ENCODE measurements around the gene EFCAB11. TPM values are rescaled to one million over a fixed set of nuclear protein-coding genes. Genes with fewer than 3 reads are reported as not detected.
A peak's percentile ranks its signal among the peaks of the same experiment; 100 is the strongest.

EFCAB11 gene
- total RNA-seq, 2 experiments from 2014 or later: 7.0 to 9.5 TPM

DNA sequence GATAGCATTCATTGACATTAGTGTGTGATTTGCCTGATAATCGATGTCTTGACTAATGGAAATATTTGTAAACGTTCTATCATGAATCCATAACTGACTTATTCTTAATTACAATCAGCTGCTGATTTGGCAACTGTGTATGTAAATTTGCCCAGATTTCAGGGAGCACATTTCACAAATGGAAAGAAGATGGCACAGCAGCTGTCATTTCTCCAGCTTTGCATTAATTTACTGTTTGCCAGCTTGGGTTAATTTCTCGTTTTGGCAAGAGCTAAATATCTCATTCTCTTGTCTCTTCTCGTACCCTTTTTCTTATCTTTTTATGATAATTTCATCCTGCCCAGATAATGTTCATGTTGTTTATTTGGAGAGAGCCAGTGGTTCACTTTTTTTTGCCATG is 24.1 kb upstream of the EFCAB11 start:
- CTCF ChIA-PET: interaction anchor here (0.6 to 3.3 kb wide), 2 partner anchors 39 to 334 kb away, joined by 4 to 16 read pairs; no protein-coding TSS in a partner anchor
- H3K27ac Mint-ChIP-seq: no peak overlapping the region
- intact Hi-C loops (cut with micrococcal nuclease): no loop called here

DNA sequence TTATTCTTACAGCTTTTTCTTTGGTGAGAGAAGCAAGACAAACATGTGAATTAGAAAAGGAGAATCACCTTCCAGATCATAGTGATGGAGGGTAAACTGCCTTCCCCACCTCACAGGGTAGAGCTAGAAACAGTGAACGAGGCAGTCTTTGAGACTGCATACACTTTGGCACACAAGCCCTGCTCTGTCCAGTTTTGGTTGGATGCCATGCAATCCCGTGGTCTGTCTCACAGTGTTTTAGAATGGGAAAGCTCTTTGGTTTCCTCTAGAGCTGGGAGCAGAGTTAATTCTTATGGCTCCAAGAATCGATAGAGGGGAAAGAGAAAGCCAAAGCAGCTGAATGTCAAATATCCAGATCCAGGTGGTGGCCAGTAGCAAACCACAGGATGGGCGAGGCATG is 23.1 kb upstream of the EFCAB11 start:
- no peaks in the 10 kb centered on the region for H3K4me1 Mint-ChIP-seq (ENCODE audit: low read depth)
- intact Hi-C loops (cut with micrococcal nuclease): no loop called here
- CTCF ChIA-PET: interaction anchor here (0.6 to 3.3 kb wide), 4 partner anchors 9 to 851 kb away, joined by 3 to 16 read pairs (median 4); no protein-coding TSS in a partner anchor
- no peaks in the 10 kb centered on the region for H3K27me3 Mint-ChIP-seq (ENCODE audit: low read depth)
- peaks cover 45% of the 10 kb centered on the region for H3K36me3 Mint-ChIP-seq (ENCODE audit: low read depth)
- H3K27ac Mint-ChIP-seq: no peak overlapping the region
- H3K9me3 Mint-ChIP-seq: no peaks in the 10 kb centered on the region
- no peak for DNase-seq
- no peak overlapping the region for H3K4me3 Mint-ChIP-seq

More for the DNA sequence above, 24.1 kb upstream of the EFCAB11 start:
- H3K4me3 Mint-ChIP-seq: no peak overlapping the region
- no peak for DNase-seq
- H3K36me3 Mint-ChIP-seq (ENCODE audit: low read depth): peaks cover 45% of the 10 kb centered on the region
- no peaks in the 10 kb centered on the region for H3K9me3 Mint-ChIP-seq
- no peaks in the 10 kb centered on the region for H3K27me3 Mint-ChIP-seq (ENCODE audit: low read depth)
- H3K4me1 Mint-ChIP-seq (ENCODE audit: low read depth): no peaks in the 10 kb centered on the region

DNA sequence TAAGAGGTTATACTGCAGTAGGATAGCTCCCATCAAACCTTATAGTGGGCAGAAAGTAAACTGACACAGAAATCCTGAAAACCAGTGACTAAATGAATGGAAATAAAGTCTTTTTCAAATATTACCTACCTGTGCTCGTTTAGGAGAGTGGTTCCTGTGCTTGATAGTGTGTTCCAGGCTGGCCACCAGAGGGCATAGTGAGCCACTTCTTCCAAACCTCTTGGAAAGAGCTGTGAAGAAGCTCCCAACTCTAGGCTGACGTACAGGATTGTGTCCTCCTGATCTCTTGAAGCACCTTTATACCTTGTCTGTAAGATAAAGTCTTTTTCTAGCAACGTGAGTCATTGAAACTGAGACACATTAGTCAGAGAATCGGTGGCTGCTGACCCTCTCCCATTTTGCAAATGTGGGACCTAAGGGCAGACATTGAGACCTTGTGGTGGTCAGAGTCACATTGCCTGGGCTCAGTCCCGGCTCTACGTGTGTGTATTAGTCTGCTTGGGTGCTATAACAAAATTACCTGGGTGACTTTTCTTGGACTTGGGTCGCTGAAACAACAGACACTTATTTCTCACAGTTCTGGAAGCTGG is 18.8 kb upstream of the EFCAB11 start:
- intact Hi-C loops (cut with micrococcal nuclease): loop anchor here (1.0 to 2.0 kb wide), 3 partner anchors 35 to 262 kb away; partner anchors contain the start of gene KCNK13
- no peak overlapping the region for H3K4me3 Mint-ChIP-seq
- CTCF ChIA-PET: interaction anchor here (0.6 to 3.8 kb wide), 26 partner anchors 9 to 933 kb away, joined by 3 to 36 read pairs (median 4); partner anchors contain the start of genes KCNK13 and TDP1
- H3K36me3 Mint-ChIP-seq (ENCODE audit: low read depth): peaks cover 55% of the 10 kb centered on the region
- peak; percentile 70 for DNase-seq
- no peaks in the 10 kb centered on the region for H3K9me3 Mint-ChIP-seq
- no peak overlapping the region for H3K27ac Mint-ChIP-seq
- no peaks in the 10 kb centered on the region for H3K27me3 Mint-ChIP-seq (ENCODE audit: low read depth)
- no peaks in the 10 kb centered on the region for H3K4me1 Mint-ChIP-seq (ENCODE audit: low read depth)

DNA sequence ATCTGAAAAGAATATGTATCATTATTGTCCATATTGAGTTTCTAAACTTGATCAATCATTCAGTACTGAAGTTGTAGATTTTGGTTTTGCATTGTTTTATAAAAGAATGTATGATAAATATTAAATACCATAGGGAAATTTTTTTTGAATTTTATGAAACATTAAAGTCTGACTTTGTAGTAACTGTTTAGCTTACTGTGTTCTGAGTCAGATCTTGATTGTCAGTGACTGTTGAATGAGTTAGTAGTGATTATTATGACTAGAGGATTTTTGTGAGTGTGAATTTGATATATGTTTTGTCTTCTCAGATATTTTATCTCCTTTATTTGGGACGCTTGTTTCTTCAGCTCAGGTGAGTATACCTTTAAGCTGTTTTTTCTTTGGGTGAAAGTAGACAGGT is 11.3 kb upstream of the EFCAB11 start:
- DNase-seq: no peak
- intact Hi-C loops (cut with micrococcal nuclease): no loop called here
- no peaks in the 10 kb centered on the region for H3K27me3 Mint-ChIP-seq (ENCODE audit: low read depth)
- H3K4me1 Mint-ChIP-seq (ENCODE audit: low read depth): peaks cover 40% of the 10 kb centered on the region
- peaks cover 62% of the 10 kb centered on the region for H3K36me3 Mint-ChIP-seq (ENCODE audit: low read depth)
- H3K9me3 Mint-ChIP-seq: no peaks in the 10 kb centered on the region
- CTCF ChIA-PET: interaction anchor here (1.2 to 2.9 kb wide), 3 partner anchors 27 to 270 kb away, joined by 3 to 9 read pairs (median 4); no protein-coding TSS in a partner anchor
- H3K4me3 Mint-ChIP-seq: no peak overlapping the region
- H3K27ac Mint-ChIP-seq: no peak overlapping the region

DNA sequence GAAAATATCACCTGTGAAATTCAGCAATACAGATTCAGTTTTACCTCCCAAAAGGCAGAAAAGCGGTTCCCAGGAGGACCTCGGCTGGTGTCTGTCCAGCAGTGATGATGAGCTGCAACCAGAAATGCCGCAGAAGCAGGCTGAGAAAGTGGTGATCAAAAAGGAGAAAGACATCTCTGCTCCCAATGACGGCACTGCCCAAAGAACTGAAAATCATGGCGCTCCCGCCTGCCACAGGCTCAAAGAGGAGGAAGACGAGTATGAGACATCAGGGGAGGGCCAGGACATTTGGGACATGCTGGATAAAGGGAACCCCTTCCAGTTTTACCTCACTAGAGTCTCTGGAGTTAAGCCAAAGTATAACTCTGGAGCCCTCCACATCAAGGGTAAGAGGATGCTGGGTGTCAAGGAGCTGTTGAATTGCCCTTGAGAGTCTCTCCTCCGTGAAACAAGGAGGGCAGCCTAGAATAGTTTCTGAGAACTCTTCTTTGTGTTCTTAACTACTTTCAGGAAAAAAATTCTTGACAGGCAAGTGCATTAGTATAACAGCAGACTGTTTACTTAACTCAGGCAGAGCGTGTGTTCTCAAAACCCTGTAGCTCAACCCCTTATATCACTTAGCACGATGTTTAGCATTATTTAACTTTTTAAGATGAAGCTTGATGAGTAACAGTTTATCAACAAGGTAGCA is 8.9 kb upstream of the EFCAB11 start:
- no peak overlapping the region for H3K4me3 Mint-ChIP-seq
- peaks cover 63% of the 10 kb centered on the region for H3K4me1 Mint-ChIP-seq (ENCODE audit: low read depth)
- intact Hi-C loops (cut with micrococcal nuclease): no loop called here
- H3K27me3 Mint-ChIP-seq (ENCODE audit: low read depth): no peaks in the 10 kb centered on the region
- H3K9me3 Mint-ChIP-seq: no peaks in the 10 kb centered on the region
- DNase-seq: no peak
- H3K36me3 Mint-ChIP-seq (ENCODE audit: low read depth): peaks cover 63% of the 10 kb centered on the region
- CTCF ChIA-PET: interaction anchor here (0.6 to 5.7 kb wide), 3 partner anchors 9 to 525 kb away, joined by 4 to 36 read pairs (median 9); no protein-coding TSS in a partner anchor
- no peak overlapping the region for H3K27ac Mint-ChIP-seq

DNA sequence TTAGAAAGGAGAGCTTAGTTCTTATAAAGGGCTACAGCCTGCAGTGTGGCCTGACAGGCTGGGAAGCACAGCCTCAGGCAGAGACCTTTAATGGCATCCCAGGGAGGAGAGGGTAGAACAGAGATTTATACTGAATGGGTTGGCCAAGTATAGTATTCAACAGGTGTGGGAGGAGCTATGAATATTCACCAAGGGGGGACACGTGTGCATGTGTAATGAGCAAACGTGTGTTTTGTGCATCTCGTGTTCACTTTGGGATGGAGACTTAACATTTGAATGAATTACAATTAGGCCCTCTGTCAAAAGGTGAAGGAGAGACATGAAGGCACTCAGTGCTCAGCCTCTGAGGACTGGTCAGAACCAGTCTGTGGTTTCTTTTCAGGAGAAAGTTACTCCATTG is 6.4 kb upstream of the EFCAB11 start:
- intact Hi-C loops (cut with micrococcal nuclease): loop anchor here (2.0 kb wide), 1 partner anchor 530 kb away; no protein-coding TSS in a partner anchor
- Mint-ChIP-seq H3K27ac (peak overlapping the region; percentile 30), H3K36me3 (ENCODE audit: low read depth) (peaks cover 71% of the 10 kb centered on the region), H3K4me3 (no peak overlapping the region), H3K4me1 (ENCODE audit: low read depth) (peaks cover 79% of the 10 kb centered on the region), H3K27me3 (ENCODE audit: low read depth) (no peaks in the 10 kb centered on the region), H3K9me3 (peaks cover 7% of the 10 kb centered on the region)
- CTCF ChIA-PET: interaction anchor here (1.9 to 9.6 kb wide), 3 partner anchors 9 to 21 kb away, joined by 5 to 70 read pairs (median 36); no protein-coding TSS in a partner anchor
- DNase-seq: no peak

DNA sequence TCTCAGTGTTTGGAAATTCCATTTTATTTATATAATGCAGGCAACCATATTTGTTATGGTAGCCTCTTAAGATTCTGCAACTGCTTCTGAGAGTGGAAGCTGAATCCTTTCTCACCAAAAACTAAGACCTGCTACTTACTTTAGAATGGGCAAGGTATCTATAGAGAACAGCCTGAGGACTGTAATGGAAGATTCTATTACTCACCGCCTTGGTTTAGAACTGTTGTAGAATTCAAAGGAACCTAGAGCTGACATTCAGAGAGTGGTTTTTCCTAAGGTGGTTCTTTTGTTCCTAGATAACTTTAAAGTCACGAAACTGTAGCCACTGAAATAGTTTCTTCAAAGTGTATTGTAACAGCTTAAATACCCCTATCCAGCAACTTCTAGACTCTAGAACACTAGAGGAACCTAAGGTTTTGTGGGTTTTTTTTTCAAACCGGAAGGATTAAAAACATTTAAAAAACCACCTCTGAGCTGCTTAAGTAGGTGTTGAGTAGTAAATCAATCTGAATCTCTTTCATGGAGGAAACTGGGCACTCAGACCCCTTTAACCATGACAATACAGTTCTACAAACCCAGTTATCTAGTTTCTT is 5.4 kb upstream of the EFCAB11 start:
- H3K4me3 Mint-ChIP-seq: peak overlapping the region; percentile 36
- peak overlapping the region; percentile 76 for H3K27ac Mint-ChIP-seq
- H3K4me1 Mint-ChIP-seq (ENCODE audit: low read depth): peaks cover 74% of the 10 kb centered on the region
- no peak for DNase-seq
- CTCF ChIA-PET: interaction anchor here (0.6 to 9.6 kb wide), 4 partner anchors 10 to 829 kb away, joined by 5 to 70 read pairs (median 20); no protein-coding TSS in a partner anchor
- H3K27me3 Mint-ChIP-seq (ENCODE audit: low read depth): no peaks in the 10 kb centered on the region
- H3K36me3 Mint-ChIP-seq (ENCODE audit: low read depth): peaks cover 65% of the 10 kb centered on the region
- intact Hi-C loops (cut with micrococcal nuclease): loop anchor here (2.0 to 10.0 kb wide), 6 partner anchors 529 to 1555 kb away; partner anchors contain the start of genes CCDC88C, GPR68, PPP4R3A and RPS6KA5
- H3K9me3 Mint-ChIP-seq: peaks cover 7% of the 10 kb centered on the region

DNA sequence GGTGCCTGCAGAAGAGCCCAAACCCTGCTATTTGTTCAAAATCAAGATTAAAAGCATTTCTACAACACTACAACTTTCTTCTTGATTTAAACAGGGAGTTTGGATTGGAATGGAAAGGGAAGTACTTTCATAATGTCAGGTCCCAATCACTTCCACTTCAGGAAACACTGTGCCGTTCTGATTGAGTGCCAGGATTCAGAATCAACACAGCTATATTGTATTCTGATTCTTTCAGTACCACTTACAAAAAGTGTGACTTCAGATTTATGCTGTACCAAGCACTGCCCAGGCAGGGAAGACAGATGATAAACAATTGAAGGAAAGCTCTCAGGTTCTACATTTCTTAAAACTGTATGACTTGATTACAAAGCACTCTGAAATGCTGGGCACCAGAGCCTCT is 4.4 kb upstream of the EFCAB11 start:
- Mint-ChIP-seq H3K27me3 (ENCODE audit: low read depth) (no peaks in the 10 kb centered on the region), H3K4me3 (no peak overlapping the region), H3K27ac (peak overlapping the region; percentile 31), H3K9me3 (peaks cover 7% of the 10 kb centered on the region), H3K4me1 (ENCODE audit: low read depth) (peaks cover 70% of the 10 kb centered on the region), H3K36me3 (ENCODE audit: low read depth) (peaks cover 58% of the 10 kb centered on the region)
- intact Hi-C loops (cut with micrococcal nuclease): loop anchor here (10.0 kb wide), 5 partner anchors 716 to 1556 kb away; partner anchors contain the start of genes CCDC88C, GPR68, PPP4R3A and RPS6KA5
- CTCF ChIA-PET: interaction anchor here (5.7 to 9.6 kb wide), 2 partner anchors 14 to 19 kb away, joined by 36 to 70 read pairs; no protein-coding TSS in a partner anchor
- DNase-seq: no peak

DNA sequence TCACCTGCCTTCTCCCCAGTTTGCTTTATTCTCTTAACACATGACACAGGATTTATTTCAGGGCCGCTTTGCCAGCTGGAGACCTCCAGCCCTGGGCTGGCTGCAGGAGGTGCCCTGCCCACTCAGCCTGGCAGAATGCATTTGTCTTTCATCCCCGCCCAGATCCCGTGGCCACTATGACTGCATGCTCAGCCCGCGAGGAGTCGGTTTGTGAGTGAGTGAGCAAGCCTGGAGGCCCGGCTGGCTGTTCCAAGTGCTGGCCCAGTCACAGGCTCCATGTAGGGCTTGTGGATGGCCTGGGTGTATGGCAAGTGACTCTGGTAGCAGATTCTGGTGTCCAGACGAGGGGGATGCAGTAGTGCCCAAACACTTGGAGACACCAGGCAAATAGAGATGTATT is 3.3 kb upstream of the EFCAB11 start:
- intact Hi-C loops (cut with micrococcal nuclease): loop anchor here (2.0 to 10.0 kb wide), 9 partner anchors 277 to 1953 kb away; partner anchors contain the start of genes CCDC88C, GPR65, GPR68 and PPP4R3A
- Mint-ChIP-seq H3K36me3 (ENCODE audit: low read depth) (peaks cover 47% of the 10 kb centered on the region), H3K9me3 (peaks cover 7% of the 10 kb centered on the region), H3K27me3 (ENCODE audit: low read depth) (no peaks in the 10 kb centered on the region), H3K4me3 (peak overlapping the region; percentile 18), H3K4me1 (ENCODE audit: low read depth) (peaks cover 64% of the 10 kb centered on the region), H3K27ac (peak overlapping the region; percentile 96)
- no peak for DNase-seq
- CTCF ChIA-PET: interaction anchor here (3.5 to 9.6 kb wide), 2 partner anchors 15 to 18 kb away, joined by 15 to 70 read pairs; no protein-coding TSS in a partner anchor

DNA sequence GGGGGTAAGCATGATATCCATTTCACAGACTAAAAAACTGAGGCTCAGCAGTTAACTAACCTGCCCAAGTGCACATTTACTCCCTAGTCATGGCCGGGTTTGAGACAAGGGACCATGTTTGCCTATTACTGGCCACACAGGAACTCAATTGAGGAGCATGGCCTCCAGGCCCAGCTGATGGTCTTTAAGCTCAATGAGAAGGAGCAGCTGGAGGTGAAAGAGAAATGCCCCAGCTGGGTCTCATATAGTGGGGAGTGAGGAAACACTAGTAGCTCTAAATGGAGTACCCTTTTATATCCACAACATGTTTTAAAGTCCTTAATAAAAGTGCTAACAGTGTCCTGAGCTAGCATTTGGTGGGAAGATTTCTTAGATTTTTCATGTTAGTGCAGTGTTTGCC is 2.8 kb upstream of the EFCAB11 start:
- Mint-ChIP-seq H3K36me3 (ENCODE audit: low read depth) (peaks cover 44% of the 10 kb centered on the region), H3K9me3 (peaks cover 7% of the 10 kb centered on the region), H3K27ac (peak overlapping the region; percentile 96), H3K4me1 (ENCODE audit: low read depth) (peaks cover 62% of the 10 kb centered on the region), H3K4me3 (peak overlapping the region; percentile 94), H3K27me3 (ENCODE audit: low read depth) (no peaks in the 10 kb centered on the region)
- DNase-seq: no peak
- intact Hi-C loops (cut with micrococcal nuclease): loop anchor here (2.0 to 10.0 kb wide), 9 partner anchors 277 to 1953 kb away; partner anchors contain the start of genes CCDC88C, GPR65, GPR68 and PPP4R3A
- CTCF ChIA-PET: interaction anchor here (3.5 to 9.6 kb wide), 2 partner anchors 16 to 18 kb away, joined by 15 to 70 read pairs; no protein-coding TSS in a partner anchor

DNA sequence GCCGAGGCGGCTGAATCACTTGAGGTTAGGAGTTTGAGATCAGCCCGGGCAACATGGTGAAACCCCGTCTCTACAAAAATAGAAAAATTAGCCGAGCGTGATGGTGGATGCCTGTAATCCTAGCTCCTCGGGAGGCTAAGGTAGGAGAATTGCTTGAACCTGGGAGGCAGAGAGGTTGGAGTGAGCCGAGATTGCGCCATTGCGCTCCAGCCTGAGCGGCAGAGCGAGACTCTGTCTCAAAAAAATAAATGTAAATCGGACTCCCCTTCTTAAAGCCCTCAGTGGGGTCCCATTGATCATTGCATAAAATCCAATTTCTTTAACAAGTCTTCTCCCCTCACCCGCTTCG is 2.1 kb upstream of the EFCAB11 start:
- Mint-ChIP-seq H3K27ac (peak overlapping the region; percentile 96), H3K36me3 (ENCODE audit: low read depth) (peaks cover 40% of the 10 kb centered on the region), H3K9me3 (peaks cover 7% of the 10 kb centered on the region), H3K4me3 (peak overlapping the region; percentile 94), H3K4me1 (ENCODE audit: low read depth) (peaks cover 59% of the 10 kb centered on the region), H3K27me3 (ENCODE audit: low read depth) (no peaks in the 10 kb centered on the region)
- no peak for DNase-seq
- intact Hi-C loops (cut with micrococcal nuclease): loop anchor here (1.0 to 10.0 kb wide), 16 partner anchors 104 to 1952 kb away; partner anchors contain the start of genes CALM1, CCDC88C, GPR65 and GPR68
- CTCF ChIA-PET: interaction anchor here (0.7 to 9.6 kb wide), 3 partner anchors 17 to 302 kb away, joined by 3 to 70 read pairs (median 15); no protein-coding TSS in a partner anchor

All from activated naive CD4-positive, alpha-beta T cell treated with anti-CD3 and anti-CD28 coated beads for 36 hours (primary cell).